SK-N-SH (cell line): ENCODE data around the gene CDK6. TPM values are rescaled to one million over a fixed set of nuclear protein-coding genes. Genes with fewer than 3 reads are reported as not detected.

Source experiments
- CTCF ChIA-PET: fragments of 300-600, 350-600 bp; formaldehyde crosslinking; extraction: SDS; loops from one replicate; lab custom pipeline; 2021; lab: Yijun Ruan, JAX
- POLR2A ChIA-PET: fragments of 350-600 bp; sonication (Branson Sonifier 250); formaldehyde crosslinking; extraction: SDS; loops from one replicate; lab custom pipeline; 2020; ENCODE audit warnings: antibody characterized with exemption, inconsistent platforms; lab: Yijun Ruan, JAX
- DNase-seq: peaks from one replicate; pipeline ENCODE4 v3.0.0; 2012
- H2AFZ ChIP-seq: fragments of 200-600 bp; sonication (generic); 2 replicates; pipeline ENCODE4 v1.8.1; 2016; ENCODE audit warnings: antibody characterized with exemption, mild to moderate bottlenecking, low read depth
- H3F3A ChIP-seq: fragments of 200-600 bp; sonication (generic); replicated peaks from 2 replicates; pipeline ENCODE3; 2016; ENCODE audit warnings: antibody characterized with exemption, mild to moderate bottlenecking; ENCODE audit not compliant: insufficient read depth
- H3K27ac ChIP-seq, 2 experiments: fragments of 200-500 bp in 1 of 2; fragments of 200-600 bp in 1 of 2; sonication (Bioruptor generic) in 1 of 2; sonication (generic), shearing (Covaris generic) in 1 of 2; 2 replicates each; pipeline versions ENCODE4 v1.5.1 to v1.6.1; 2014 to 2016; ENCODE audit warnings: low read depth in 2 of 2, inconsistent platforms in 1 of 2, low read length in 1 of 2, mild to moderate bottlenecking in 1 of 2, mixed read lengths in 1 of 2
- H3K27me3 ChIP-seq: fragments of 200-600 bp; sonication (generic), shearing (Covaris generic); 2 replicates; pipeline ENCODE4 v1.6.1; 2016; ENCODE audit warnings: mixed run types; ENCODE audit not compliant: insufficient read depth
- H3K36me3 ChIP-seq, 2 experiments: fragments of 200-500 bp in 1 of 2; fragments of 200-600 bp in 1 of 2; sonication (Bioruptor generic) in 1 of 2; sonication (generic) in 1 of 2; replicated peaks in 1 of 2; 2 replicates each; pipeline versions ENCODE3 to v1.5.1; 2014 to 2016; ENCODE audit warnings: low read length in 1 of 2, mild to moderate bottlenecking in 1 of 2; ENCODE audit not compliant: insufficient read depth in 2 of 2, control insufficient read depth in 1 of 2
- H3K4me1 ChIP-seq, 2 experiments: fragments of 200-500 bp in 1 of 2; fragments of 200-600 bp in 1 of 2; sonication (Bioruptor generic) in 1 of 2; sonication (generic), shearing (Covaris generic) in 1 of 2; 2 replicates each; pipeline versions ENCODE4 v1.5.1 to v1.6.1; 2014 to 2016; ENCODE audit warnings: low read depth in 1 of 2, low read length in 1 of 2, mixed run types in 1 of 2; ENCODE audit not compliant: insufficient read depth in 2 of 2, control insufficient read depth in 1 of 2
- H3K4me2 ChIP-seq: fragments of 200-600 bp; sonication (generic), shearing (Covaris generic); 2 replicates; pipeline ENCODE4 v1.6.1; 2017; ENCODE audit warnings: mixed run types
- H3K4me3 ChIP-seq, 2 experiments: fragments of 200-500 bp in 1 of 2; fragments of 200-600 bp in 1 of 2; sonication (Bioruptor generic) in 1 of 2; sonication (generic), shearing (Covaris generic) in 1 of 2; 2 replicates each; pipeline versions ENCODE4 v1.5.1 to v1.8.1; 2014 to 2016; ENCODE audit warnings: low read depth in 2 of 2, inconsistent platforms in 1 of 2, low read length in 1 of 2, mild to moderate bottlenecking in 1 of 2, mixed read lengths in 1 of 2, moderate library complexity in 1 of 2
- H3K79me2 ChIP-seq: fragments of 200-600 bp; sonication (generic); 2 replicates; pipeline ENCODE4 v1.8.1; 2017; ENCODE audit warnings: mild to moderate bottlenecking; ENCODE audit not compliant: insufficient read depth
- H3K9ac ChIP-seq: fragments of 200-600 bp; sonication (generic); 2 replicates; pipeline ENCODE4 v1.6.1; 2017; ENCODE audit warnings: mixed run types
- H3K9me2 ChIP-seq: fragments of 200-600 bp; sonication (generic); 2 replicates; pipeline ENCODE4 v1.6.1; 2017; ENCODE audit warnings: mixed run types
- H3K9me3 ChIP-seq: fragments of 200-600 bp; sonication (generic); 2 replicates; pipeline ENCODE4 v1.6.1; 2017; ENCODE audit warnings: mixed run types, mild to moderate bottlenecking, moderate library complexity
- H4K20me1 ChIP-seq: fragments of 200-600 bp; sonication (generic); 2 replicates; pipeline ENCODE4 v1.6.1; 2017; ENCODE audit warnings: mild to moderate bottlenecking, mixed run types; ENCODE audit not compliant: insufficient read depth
- EP300 ChIP-seq, 2 experiments: IDR thresholded peaks; 2 replicates each; pipeline versions ENCODE4 v1.4.0 to v1.6.1; 2012; ENCODE audit warnings: borderline replicate concordance in 1 of 2, low read depth in 1 of 2, low read length in 1 of 2
- EZH2phosphoT487 ChIP-seq: fragments of 200-600 bp; sonication (generic); IDR thresholded peaks from 2 replicates; pipeline ENCODE4 v1.6.1; 2017; ENCODE audit warnings: low read depth, mixed run types, mild to moderate bottlenecking, antibody characterized with exemption, moderate library complexity, borderline replicate concordance
- FOXJ3 ChIP-seq: sonication (generic); formaldehyde crosslinking; IDR thresholded peaks from 2 replicates; pipeline ENCODE4 v1.5.1; 2020; ENCODE audit warnings: mild to moderate bottlenecking, missing genetic modification reagents
- FOXM1 ChIP-seq: IDR thresholded peaks from 2 replicates; pipeline ENCODE4 v1.4.0; 2012; ENCODE audit warnings: low read depth, mild to moderate bottlenecking
- NFIC ChIP-seq: IDR thresholded peaks from 2 replicates; pipeline ENCODE4 v1.4.0; 2012; ENCODE audit warnings: borderline replicate concordance
- POLR2AphosphoS5 ChIP-seq: IDR thresholded peaks from 2 replicates; pipeline ENCODE4 v1.6.1; 2012; ENCODE audit warnings: low read depth, low read length
- RAD21 ChIP-seq: IDR thresholded peaks from 2 replicates; pipeline ENCODE4 v1.6.1; 2012; ENCODE audit warnings: mild to moderate bottlenecking, low read length
- RFX5 ChIP-seq: IDR thresholded peaks from 2 replicates; pipeline ENCODE4 v1.6.1; 2012; ENCODE audit warnings: mild to moderate bottlenecking, improper control_type of control experiment, low read length
- RXRA ChIP-seq: IDR thresholded peaks from 2 replicates; pipeline ENCODE4 v1.4.0; 2012; ENCODE audit warnings: low read depth, mild to moderate bottlenecking, borderline replicate concordance
- TEAD4 ChIP-seq: IDR thresholded peaks from 2 replicates; pipeline ENCODE4 v1.4.0; 2012; ENCODE audit warnings: mild to moderate bottlenecking, borderline replicate concordance; ENCODE audit not compliant: insufficient read depth
- YY1 ChIP-seq: IDR thresholded peaks from 2 replicates; pipeline ENCODE4 v1.4.0; 2012; ENCODE audit warnings: low read depth, mild to moderate bottlenecking
- WGBS: methylation state at CpG from one replicate; pipeline ENCODE4 v1.1.6; 2017; ENCODE audit warnings: low lambda C conversion rate; 5-methylcytosine and 5-hydroxymethylcytosine counted together
- polyA plus RNA-seq, 3 experiments: library from polyadenylated mRNA; depleted of rRNA; stranded (reverse); fragments of >200 nt; gene quantifications; 2 replicates each; pipeline ENCODE4 v1.2.3, GENCODE V29; 2012
- TF ChIP-seq, protein P1 (sequence below): fragments of 150-350 bp; IDR thresholded peaks from 2 replicates; pipeline ENCODE4 v1.6.1; 2017; ENCODE audit warnings: antibody characterized with exemption, low read length, low read depth, borderline replicate concordance
- TF ChIP-seq, protein P2 (sequence below): IDR thresholded peaks from 2 replicates; pipeline ENCODE4; 2012
- TF ChIP-seq, protein P3 (sequence below): fragments of 150-350 bp; IDR thresholded peaks from 2 replicates; pipeline ENCODE4 v1.6.1; 2016; ENCODE audit warnings: mild to moderate bottlenecking, low read depth, low read length
- TF ChIP-seq, protein P4 (sequence below): IDR thresholded peaks from 2 replicates; pipeline ENCODE4 v1.4.0; 2012; ENCODE audit warnings: low read depth, borderline replicate concordance

Gene CDK6
- polyA plus RNA-seq, 1 of the 3 experiments (the other 2 are of a cell fraction): 30.3 TPM

DNA sequence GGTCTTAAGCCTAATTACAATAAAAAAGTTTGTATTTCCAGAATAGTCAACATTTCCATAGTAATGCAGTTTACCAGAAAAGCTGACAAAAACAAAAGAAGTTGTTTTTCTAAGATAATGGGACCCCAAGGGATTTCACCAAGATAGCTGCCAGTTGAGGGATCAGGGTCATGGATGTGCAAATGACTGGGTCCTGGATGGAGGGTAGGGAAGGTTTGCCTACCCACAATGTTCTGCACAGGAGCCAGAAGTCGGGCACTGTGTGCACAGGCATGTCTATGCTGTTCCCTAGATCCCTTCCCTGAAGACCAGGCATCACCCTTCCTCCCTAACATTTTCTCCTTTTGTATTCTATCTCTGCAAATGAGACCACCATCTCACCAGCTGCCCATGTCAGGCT, 152.1 kb downstream of the CDK6 start:
- Histone ChIP-seq H3F3A (peaks cover 27% of the 10 kb centered on the region), H3K79me2 (peaks cover 97% of the 10 kb centered on the region), H3K9ac (0 out of 2 replicates have a peak overlapping the region, but pooled peaks have one; percentile 10), H3K27ac (peak overlapping the region in 1 of 2 experiments; percentile 69; a peak in 2 of 4 replicates), H3K27me3 (no peaks in the 10 kb centered on the region), H4K20me1 (no peaks in the 10 kb centered on the region), H2AFZ (no peak overlapping the region), H3K4me1 (peaks cover 6 to 11% of the 10 kb centered on the region in 2 experiments), H3K9me3 (no peaks in the 10 kb centered on the region), H3K9me2 (no peaks in the 10 kb centered on the region), H3K36me3 (peaks cover 24 to 32% of the 10 kb centered on the region in 2 experiments), H3K4me3 (no peak overlapping the region), H3K4me2 (peak overlapping the region; percentile 14; the same call in 1 of the 2 replicates)
- TF ChIP-seq NFIC: no peak
- TF ChIP-seq FOXM1: no peak
- no peak for TF ChIP-seq EP300 (IDR thresholded peaks at IDR 0.05; ENCODE audit: borderline replicate concordance in 1 of 2, low read depth in 1 of 2, low read length in 1 of 2)
- TF ChIP-seq, protein P1, sequence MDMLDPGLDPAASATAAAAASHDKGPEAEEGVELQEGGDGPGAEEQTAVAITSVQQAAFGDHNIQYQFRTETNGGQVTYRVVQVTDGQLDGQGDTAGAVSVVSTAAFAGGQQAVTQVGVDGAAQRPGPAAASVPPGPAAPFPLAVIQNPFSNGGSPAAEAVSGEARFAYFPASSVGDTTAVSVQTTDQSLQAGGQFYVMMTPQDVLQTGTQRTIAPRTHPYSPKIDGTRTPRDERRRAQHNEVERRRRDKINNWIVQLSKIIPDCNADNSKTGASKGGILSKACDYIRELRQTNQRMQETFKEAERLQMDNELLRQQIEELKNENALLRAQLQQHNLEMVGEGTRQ: no peak
- no peak for TF ChIP-seq POLR2AphosphoS5
- DNase-seq: no peak
- ChIA-PET POLR2A (no interaction called here), CTCF (interaction anchor here (1.5 to 1.9 kb wide), 2 partner anchors 15 to 63 kb away, joined by 3 to 9 read pairs; no protein-coding TSS in a partner anchor)
- WGBS: 92% methylated on average over 1 of the region's 1 CpG

DNA sequence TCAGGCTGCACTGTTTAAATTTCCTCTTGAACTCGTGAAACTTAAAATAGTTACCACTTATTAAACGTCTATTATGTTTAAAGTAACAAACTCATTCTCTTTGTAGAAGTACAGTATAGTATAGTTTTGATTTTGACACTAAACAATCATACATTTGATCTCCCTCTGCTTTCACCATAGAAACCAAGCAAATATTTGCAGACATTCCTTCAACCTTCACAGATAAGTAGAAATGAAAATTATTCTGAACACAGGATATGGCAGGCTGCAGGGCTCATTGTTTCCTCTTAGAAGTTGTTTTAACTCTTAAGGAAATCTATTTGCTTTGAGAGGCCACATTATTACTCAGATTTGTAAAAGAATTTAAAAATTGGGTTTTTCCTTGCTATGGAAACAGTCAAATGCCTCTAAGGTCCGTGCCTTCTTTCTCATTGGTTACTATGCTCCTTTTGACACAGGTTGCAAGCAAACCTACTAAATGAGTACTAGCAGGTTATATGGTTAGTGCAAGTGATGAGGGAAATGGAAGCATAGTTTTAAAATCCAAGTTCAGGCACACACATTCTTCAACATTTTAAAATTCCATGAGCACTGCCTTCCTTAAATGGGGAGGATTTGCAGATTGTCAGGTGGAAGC, 153.4 kb downstream of the CDK6 start:
- Histone ChIP-seq H3F3A (peaks cover 24% of the 10 kb centered on the region), H3K79me2 (peaks cover 97% of the 10 kb centered on the region), H3K4me1 (peaks cover 6 to 11% of the 10 kb centered on the region in 2 experiments), H3K36me3 (peaks cover 28 to 38% of the 10 kb centered on the region in 2 experiments), H3K9me3 (no peaks in the 10 kb centered on the region), H3K4me2 (peak overlapping the region; percentile 14), H3K27ac (peak overlapping the region; percentile 6 to 69; a peak in 3 of 4 replicates), H3K9ac (peak overlapping the region; percentile 10; the same call in 1 of the 2 replicates), H3K27me3 (no peaks in the 10 kb centered on the region), H2AFZ (no peak overlapping the region), H3K4me3 (no peak overlapping the region), H3K9me2 (no peaks in the 10 kb centered on the region), H4K20me1 (no peaks in the 10 kb centered on the region)
- ChIA-PET CTCF (interaction anchor here (1.5 to 1.9 kb wide), 2 partner anchors 16 to 62 kb away, joined by 3 to 9 read pairs; no protein-coding TSS in a partner anchor), POLR2A (no interaction called here)
- 89% methylated on average over 3 of the region's 3 CpGs for WGBS
- no peak for DNase-seq
- TF ChIP-seq RAD21 (no peak), RXRA (no peak), TEAD4 (no peak), NFIC (no peak)

DNA sequence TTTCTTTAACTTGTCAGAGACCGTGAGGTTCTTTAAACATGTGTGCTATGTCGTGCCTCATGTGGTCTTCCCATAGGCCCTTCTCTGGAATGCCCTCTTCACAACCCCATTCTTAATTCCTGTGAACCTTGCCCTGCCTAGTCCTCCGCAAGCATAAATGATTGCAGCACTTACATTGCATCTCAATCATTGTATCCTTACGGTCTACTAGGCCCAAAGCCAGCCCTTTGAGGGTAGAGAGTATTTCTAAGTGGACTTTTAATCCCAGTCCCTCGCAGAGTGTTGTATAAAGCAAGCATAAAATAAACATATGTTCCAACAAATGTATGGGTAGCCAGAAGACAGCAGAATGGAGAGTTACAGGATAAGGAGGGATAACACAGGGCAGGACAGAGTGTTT, 154.0 kb downstream of the CDK6 start:
- no peak overlapping the region for H3K4me2 ChIP-seq
- TF ChIP-seq, protein P2, sequence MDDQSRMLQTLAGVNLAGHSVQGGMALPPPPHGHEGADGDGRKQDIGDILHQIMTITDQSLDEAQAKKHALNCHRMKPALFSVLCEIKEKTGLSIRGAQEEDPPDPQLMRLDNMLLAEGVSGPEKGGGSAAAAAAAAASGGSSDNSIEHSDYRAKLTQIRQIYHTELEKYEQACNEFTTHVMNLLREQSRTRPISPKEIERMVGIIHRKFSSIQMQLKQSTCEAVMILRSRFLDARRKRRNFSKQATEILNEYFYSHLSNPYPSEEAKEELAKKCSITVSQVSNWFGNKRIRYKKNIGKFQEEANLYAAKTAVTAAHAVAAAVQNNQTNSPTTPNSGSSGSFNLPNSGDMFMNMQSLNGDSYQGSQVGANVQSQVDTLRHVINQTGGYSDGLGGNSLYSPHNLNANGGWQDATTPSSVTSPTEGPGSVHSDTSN: no peak
- no peak for TF ChIP-seq RFX5
- TF ChIP-seq FOXJ3 (CRISPR knock-in tag): no peak
- no peak for TF ChIP-seq YY1
- TF ChIP-seq EZH2phosphoT487: no peak
- TF ChIP-seq NFIC: no peak
- TF ChIP-seq, protein P3, sequence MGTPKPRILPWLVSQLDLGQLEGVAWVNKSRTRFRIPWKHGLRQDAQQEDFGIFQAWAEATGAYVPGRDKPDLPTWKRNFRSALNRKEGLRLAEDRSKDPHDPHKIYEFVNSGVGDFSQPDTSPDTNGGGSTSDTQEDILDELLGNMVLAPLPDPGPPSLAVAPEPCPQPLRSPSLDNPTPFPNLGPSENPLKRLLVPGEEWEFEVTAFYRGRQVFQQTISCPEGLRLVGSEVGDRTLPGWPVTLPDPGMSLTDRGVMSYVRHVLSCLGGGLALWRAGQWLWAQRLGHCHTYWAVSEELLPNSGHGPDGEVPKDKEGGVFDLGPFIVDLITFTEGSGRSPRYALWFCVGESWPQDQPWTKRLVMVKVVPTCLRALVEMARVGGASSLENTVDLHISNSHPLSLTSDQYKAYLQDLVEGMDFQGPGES: no peak
- TF ChIP-seq, protein P4, sequence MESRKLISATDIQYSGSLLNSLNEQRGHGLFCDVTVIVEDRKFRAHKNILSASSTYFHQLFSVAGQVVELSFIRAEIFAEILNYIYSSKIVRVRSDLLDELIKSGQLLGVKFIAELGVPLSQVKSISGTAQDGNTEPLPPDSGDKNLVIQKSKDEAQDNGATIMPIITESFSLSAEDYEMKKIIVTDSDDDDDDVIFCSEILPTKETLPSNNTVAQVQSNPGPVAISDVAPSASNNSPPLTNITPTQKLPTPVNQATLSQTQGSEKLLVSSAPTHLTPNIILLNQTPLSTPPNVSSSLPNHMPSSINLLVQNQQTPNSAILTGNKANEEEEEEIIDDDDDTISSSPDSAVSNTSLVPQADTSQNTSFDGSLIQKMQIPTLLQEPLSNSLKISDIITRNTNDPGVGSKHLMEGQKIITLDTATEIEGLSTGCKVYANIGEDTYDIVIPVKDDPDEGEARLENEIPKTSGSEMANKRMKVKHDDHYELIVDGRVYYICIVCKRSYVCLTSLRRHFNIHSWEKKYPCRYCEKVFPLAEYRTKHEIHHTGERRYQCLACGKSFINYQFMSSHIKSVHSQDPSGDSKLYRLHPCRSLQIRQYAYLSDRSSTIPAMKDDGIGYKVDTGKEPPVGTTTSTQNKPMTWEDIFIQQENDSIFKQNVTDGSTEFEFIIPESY: no peak
- H3K9me2 ChIP-seq: no peaks in the 10 kb centered on the region; the same call in 1 of the 2 replicates
- H3K9me3 ChIP-seq: no peaks in the 10 kb centered on the region
- H3K79me2 ChIP-seq: peaks cover 97% of the 10 kb centered on the region
- H4K20me1 ChIP-seq: no peaks in the 10 kb centered on the region
- ChIA-PET POLR2A (no interaction called here), CTCF (interaction anchor here (0.8 kb wide), 1 partner anchor 61 kb away, joined by 5 read pairs; no protein-coding TSS in a partner anchor)
- DNase-seq: no peak
- 0 out of 2 replicates have a peak overlapping the region, but pooled peaks have one; percentile 10 for H3K9ac ChIP-seq
- H3K4me1 ChIP-seq: peaks cover 6 to 11% of the 10 kb centered on the region in 2 experiments
- H2AFZ ChIP-seq: no peak overlapping the region
- no peak overlapping the region for H3K4me3 ChIP-seq
- H3K27ac ChIP-seq: peak overlapping the region; percentile 6 to 69; a peak in 3 of 4 replicates
- H3K27me3 ChIP-seq: no peaks in the 10 kb centered on the region
- WGBS: 95% methylated on average over 5 of the region's 5 CpGs
- peaks cover 23 to 37% of the 10 kb centered on the region in 2 experiments for H3K36me3 ChIP-seq
- H3F3A ChIP-seq: peaks cover 26% of the 10 kb centered on the region
